Panc1 (cell line): ENCODE measurements around the gene SH2D2A.

Experiments
- CTCF ChIP-seq: fragments of 450-650 bp; IDR thresholded peaks from 2 replicates; pipeline ENCODE4 v1.5.1; 2017; ENCODE audit warnings: mild to moderate bottlenecking
- POLR2AphosphoS5 ChIP-seq: IDR thresholded peaks from 2 replicates; pipeline ENCODE4 v1.6.1; 2012; ENCODE audit warnings: mild to moderate bottlenecking, low read depth, low read length, moderate library complexity
- REST ChIP-seq, 2 experiments: IDR thresholded peaks; 2 replicates each; pipeline ENCODE4 v1.6.1; 2011 to 2012; ENCODE audit warnings: low read depth in 2 of 2, control low read depth in 1 of 2, low read length in 1 of 2, mild to moderate bottlenecking in 1 of 2, moderate library complexity in 1 of 2; ENCODE audit not compliant: insufficient read depth in 1 of 2
- SIN3A ChIP-seq: IDR thresholded peaks from 2 replicates; pipeline ENCODE4 v1.6.1; 2012; ENCODE audit warnings: low read depth, mild to moderate bottlenecking, low read length, moderate library complexity, borderline replicate concordance; ENCODE audit not compliant: insufficient read depth
- TCF7L2 ChIP-seq: IDR thresholded peaks from 2 replicates; pipeline ENCODE4 v1.6.1; 2011; ENCODE audit warnings: mild to moderate bottlenecking, low read depth, low read length, inconsistent platforms

- TF ChIP-seq CTCF = no peak
- TF ChIP-seq POLR2AphosphoS5 = no peak
- no peak for TF ChIP-seq TCF7L2
- TF ChIP-seq SIN3A = no peak
- TF ChIP-seq REST (IDR thresholded peaks at IDR 0.05; ENCODE audit: insufficient read depth in 1 of 2, low read depth in 2 of 2, low read length in 1 of 2) = no peak
Observed at GRCh38 chr1:156767879-156768604, 48.6 kb downstream of the SH2D2A start.
